PC-3 (cell line): ENCODE data around the gene CCDC136. TPM values are rescaled to one million over a fixed set of nuclear protein-coding genes. Genes with fewer than 3 reads are reported as not detected.

Experiments
- ATAC-seq: fragments of 200-7000 bp; cut with Tn5 transposase; 2 replicates; pipeline ENCODE4 v1.9.1; 2020; ENCODE audit warnings: mild to moderate bottlenecking, moderate library complexity
- BruUV-seq: library from RNA; stranded (reverse); fragments of 400-500 nt; replicated peaks from 2 replicates; lab custom pipeline; 2021; lab: Mats Ljungman, UMichigan
- CTCF ChIA-PET: fragments of 300-600 bp; sonication (Branson Sonifier 250); formaldehyde crosslinking; loops from one replicate; lab custom pipeline; 2022; ENCODE audit warnings: antibody characterized with exemption; lab: Charles Lee
- POLR2A ChIA-PET: fragments of 300-600 bp; sonication (Branson Sonifier 250); formaldehyde crosslinking; loops from one replicate; lab custom pipeline; 2022; ENCODE audit warnings: antibody characterized with exemption; ENCODE audit not compliant: unreplicated experiment; lab: Charles Lee
- DNase-seq: peaks from one replicate; pipeline ENCODE4 v3.0.0-alpha.2; 2015
- H2AFZ ChIP-seq: fragments of 300-600 bp; sonication (generic); 2 replicates; pipeline ENCODE4 v1.6.0; 2016; ENCODE audit warnings: antibody characterized with exemption, low read length
- H3F3A ChIP-seq: fragments of 300-600 bp; sonication (generic); one replicate; pipeline ENCODE4 v1.6.0; 2017; ENCODE audit warnings: antibody characterized with exemption, low read length, control low read depth, mild to moderate bottlenecking; ENCODE audit not compliant: unreplicated experiment
- H3K27ac ChIP-seq: fragments of 300-600 bp; sonication (generic); 2 replicates; pipeline ENCODE4 v1.5.1; 2016; ENCODE audit warnings: mild to moderate bottlenecking, low read length
- H3K27me3 ChIP-seq: fragments of 300-600 bp; sonication (generic); 2 replicates; pipeline ENCODE4 v1.6.1; 2016; ENCODE audit warnings: low read length, mixed read lengths
- H3K36me3 ChIP-seq: fragments of 300-600 bp; sonication (generic); 2 replicates; pipeline ENCODE4 v1.6.1; 2016; ENCODE audit warnings: low read depth, mixed run types, low read length, mixed read lengths
- H3K4me1 ChIP-seq: fragments of 300-600 bp; sonication (generic); 2 replicates; pipeline ENCODE4 v1.5.1; 2016; ENCODE audit warnings: low read length; ENCODE audit not compliant: insufficient read depth
- H3K4me2 ChIP-seq: fragments of 300-600 bp; sonication (generic); 2 replicates; pipeline ENCODE4 v1.6.0; 2016; ENCODE audit warnings: low read length
- H3K4me3 ChIP-seq: fragments of 300-600 bp; sonication (generic); 2 replicates; pipeline ENCODE4 v1.5.1; 2016; ENCODE audit warnings: mild to moderate bottlenecking, low read length, mixed read lengths
- H3K79me2 ChIP-seq: fragments of 300-600 bp; sonication (generic); 2 replicates; pipeline ENCODE4 v1.6.1; 2017; ENCODE audit warnings: low read length, mixed read lengths
- H3K9ac ChIP-seq: fragments of 300-600 bp; sonication (generic); 2 replicates; pipeline ENCODE4 v1.6.0; 2016; ENCODE audit warnings: mild to moderate bottlenecking, low read length
- H3K9me2 ChIP-seq: fragments of 300-600 bp; sonication (generic); replicated peaks from 2 replicates; pipeline ENCODE4 v1.6.1; 2016; ENCODE audit warnings: mixed run types, low read length, mixed read lengths
- H3K9me3 ChIP-seq: fragments of 300-600 bp; sonication (generic); 2 replicates; pipeline ENCODE4 v1.6.1; 2016; ENCODE audit warnings: low read length, mixed read lengths
- H4K20me1 ChIP-seq: fragments of 300-600 bp; sonication (generic); 2 replicates; pipeline ENCODE4 v1.6.1; 2016; ENCODE audit warnings: low read length, mixed read lengths
- CTCF ChIP-seq: fragments of 300-600 bp; sonication (generic); conservative IDR thresholded peaks from 2 replicates; pipeline ENCODE4 v1.5.1; 2017; ENCODE audit warnings: antibody characterized with exemption, low read depth, mild to moderate bottlenecking, low read length
- EZH2 ChIP-seq: fragments of 300-600 bp; sonication (generic); IDR thresholded peaks from one replicate; pipeline ENCODE4 v1.6.1; 2017; ENCODE audit warnings: antibody characterized with exemption, mild to moderate bottlenecking, low read length; ENCODE audit not compliant: unreplicated experiment
- EZH2phosphoT487 ChIP-seq: fragments of 300-600 bp; sonication (generic); IDR thresholded peaks from 2 replicates; pipeline ENCODE4 v1.6.1; 2018; ENCODE audit warnings: mild to moderate bottlenecking, antibody characterized with exemption, low read length, borderline replicate concordance
- intact Hi-C: fragments of 100-400 bp; cut with micrococcal nuclease; formaldehyde crosslinking; loops from 2 replicates; pipeline ENCODE4 v1.9.0; 2023
- total RNA-seq: library from RNA; depleted of rRNA; stranded (reverse); fragments of >200 nt; gene quantifications from 2 replicates; pipeline ENCODE4 v1.2.3, GENCODE V29; 2014; rRNA removed

Gene CCDC136
- total RNA-seq, 1 experiment from 2014 or later, result 10.5 TPM

DNA sequence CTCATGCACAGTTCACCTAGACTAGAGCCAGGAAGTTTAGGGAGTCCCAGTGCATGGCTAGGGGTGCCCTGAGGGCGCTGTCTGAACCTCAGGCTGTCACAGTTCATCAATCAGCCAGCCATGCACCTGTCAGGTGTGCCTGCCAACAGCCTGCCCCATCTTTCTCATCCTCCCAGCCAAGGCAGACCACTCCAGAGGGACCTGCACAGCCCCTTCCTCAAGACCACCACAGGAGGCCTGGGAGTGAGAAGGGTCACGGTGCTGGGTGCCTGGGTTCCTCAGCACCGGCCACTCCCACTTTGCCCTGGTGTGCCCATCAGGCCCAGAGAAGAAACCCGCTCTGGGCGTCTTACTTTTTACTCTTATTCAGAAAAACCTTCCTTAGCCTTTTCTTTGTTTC lies 79.3 kb downstream of the CCDC136 start:
- TF ChIP-seq EZH2phosphoT487 (no peak), CTCF (no peak), EZH2 (no peak)
- peaks cover 25% of the 10 kb centered on the region for H3K4me1 ChIP-seq
- H2AFZ ChIP-seq, result no peak overlapping the region
- H3K36me3 ChIP-seq, result no peaks in the 10 kb centered on the region
- no peak overlapping the region for H3K4me2 ChIP-seq
- no peaks in the 10 kb centered on the region for H3K9me2 ChIP-seq
- ChIA-PET CTCF (no interaction called here), POLR2A (no interaction called here)
- no peak overlapping the region for H3K9ac ChIP-seq
- H3K4me3 ChIP-seq, result no peak overlapping the region
- DNase-seq, result no peak
- H3K79me2 ChIP-seq, result no peaks in the 10 kb centered on the region
- no peaks in the 10 kb centered on the region for H4K20me1 ChIP-seq
- intact Hi-C loops, result no loop called here
- H3F3A ChIP-seq, result no peaks in the 10 kb centered on the region
- no peak for ATAC-seq
- no peaks in the 10 kb centered on the region for H3K27me3 ChIP-seq
- H3K9me3 ChIP-seq, result no peaks in the 10 kb centered on the region
- H3K27ac ChIP-seq, result no peak overlapping the region
- no TSS peak for BruUV-seq

Other genes starting within 250 kb of the CCDC136 start
- 0.91 and 3.6 TPM in 2 replicates for gene GARIN1A, start 119.7 kb upstream of the CCDC136 start, total RNA-seq
- 169 and 205 TPM in 2 replicates for gene CALU, start 52.6 kb upstream of the CCDC136 start, total RNA-seq
- gene OPN1SW, start 16.2 kb upstream of the CCDC136 start, total RNA-seq, result not detected in 2 replicates
- 88.7 and 121 TPM in 2 replicates for gene FLNC, start 38.4 kb downstream of the CCDC136 start, total RNA-seq
- gene ATP6V1F, start 70.9 kb downstream of the CCDC136 start, total RNA-seq, result 129 and 131 TPM in 2 replicates
- 3.2 and 3.4 TPM in 2 replicates for gene KCP, start 118.7 kb downstream of the CCDC136 start, total RNA-seq
- 12.2 and 15.3 TPM in 2 replicates for gene IRF5, start 146.0 kb downstream of the CCDC136 start, total RNA-seq